ENCODE data around the gene AK2.

- TF ChIP-seq CTCF (IDR thresholded peaks at IDR 0.05), result no peak
- no peak for TF ChIP-seq POLR2A (IDR thresholded peaks at IDR 0.05)
These were observed 10.6 kb upstream of the AK2 start for GRCh38 chr1:33047290-33047689.

Measured in adrenal gland (tissue), 5 donors.